Measurements from ENCODE around the gene SLC34A1.

GRCh38 chr5:177429248-177430040 is 45.2 kb downstream of the SLC34A1 start:
- TF ChIP-seq EZH2 (IDR thresholded peaks at IDR 0.05; ENCODE audit: low read depth) (no peak), CTCF (conservative IDR thresholded peaks at IDR 0.05) (no peak)

All from PC-9 (cell line).